AG20443 (cell line): ENCODE data around the gene TBX4.

Source experiments
- DNase-seq: peaks from one replicate; pipeline ENCODE4 v3.0.0; 2012; ENCODE audit warnings: low spot score, mixed read lengths

The TBX4 gene

DNA sequence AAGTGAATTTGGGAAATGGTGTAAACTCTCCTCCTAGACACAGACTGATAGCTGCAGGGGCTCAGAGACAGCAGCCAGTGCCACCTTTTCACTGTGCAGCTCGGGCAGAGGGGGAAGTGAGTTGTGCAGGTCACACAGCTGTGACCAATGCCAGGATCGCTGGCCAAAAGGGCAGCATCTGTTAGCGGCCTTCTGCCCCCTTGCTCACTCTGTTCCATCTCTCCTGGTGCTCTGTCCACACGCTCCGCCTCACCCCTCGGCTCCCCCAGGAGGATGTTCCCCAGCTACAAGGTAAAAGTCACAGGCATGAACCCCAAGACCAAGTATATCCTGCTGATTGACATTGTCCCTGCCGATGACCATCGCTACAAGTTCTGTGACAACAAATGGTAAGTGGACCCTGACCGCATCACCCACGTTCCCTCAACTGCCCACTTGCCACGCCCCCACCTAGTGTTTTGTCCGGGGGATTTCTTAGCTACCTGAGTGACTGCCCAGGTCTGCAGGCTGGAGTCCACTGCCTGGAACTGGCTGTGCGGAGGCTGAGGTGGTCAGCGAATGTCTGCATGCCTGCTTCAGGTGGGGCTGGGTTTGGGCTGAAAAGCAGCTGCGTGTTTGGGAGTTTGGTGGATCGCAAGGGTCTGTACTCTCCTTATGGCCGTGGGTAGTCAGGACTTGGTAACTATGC is 13.5 kb downstream of the TBX4 start:
- no peak for DNase-seq

DNA sequence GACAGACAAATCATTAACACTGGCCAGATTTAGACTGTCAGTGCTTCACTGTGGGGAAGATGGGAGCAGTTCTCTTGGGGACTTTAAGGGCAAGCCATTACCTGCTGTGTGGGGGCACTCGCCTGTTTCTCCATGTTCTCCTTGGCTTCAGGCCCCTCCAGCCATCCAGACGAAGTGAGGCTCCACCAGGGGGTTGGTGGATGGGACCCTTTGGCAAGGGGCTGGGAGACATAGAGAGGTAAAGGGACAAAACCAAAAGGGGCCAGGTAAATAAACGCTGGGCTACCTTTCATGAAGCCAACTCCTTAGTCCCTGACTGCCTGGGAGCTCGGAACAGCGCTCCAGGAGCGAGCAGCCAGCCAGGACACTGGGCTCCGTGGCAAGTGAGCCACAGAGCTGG is 14.0 kb downstream of the TBX4 start:
- no peak for DNase-seq

DNA sequence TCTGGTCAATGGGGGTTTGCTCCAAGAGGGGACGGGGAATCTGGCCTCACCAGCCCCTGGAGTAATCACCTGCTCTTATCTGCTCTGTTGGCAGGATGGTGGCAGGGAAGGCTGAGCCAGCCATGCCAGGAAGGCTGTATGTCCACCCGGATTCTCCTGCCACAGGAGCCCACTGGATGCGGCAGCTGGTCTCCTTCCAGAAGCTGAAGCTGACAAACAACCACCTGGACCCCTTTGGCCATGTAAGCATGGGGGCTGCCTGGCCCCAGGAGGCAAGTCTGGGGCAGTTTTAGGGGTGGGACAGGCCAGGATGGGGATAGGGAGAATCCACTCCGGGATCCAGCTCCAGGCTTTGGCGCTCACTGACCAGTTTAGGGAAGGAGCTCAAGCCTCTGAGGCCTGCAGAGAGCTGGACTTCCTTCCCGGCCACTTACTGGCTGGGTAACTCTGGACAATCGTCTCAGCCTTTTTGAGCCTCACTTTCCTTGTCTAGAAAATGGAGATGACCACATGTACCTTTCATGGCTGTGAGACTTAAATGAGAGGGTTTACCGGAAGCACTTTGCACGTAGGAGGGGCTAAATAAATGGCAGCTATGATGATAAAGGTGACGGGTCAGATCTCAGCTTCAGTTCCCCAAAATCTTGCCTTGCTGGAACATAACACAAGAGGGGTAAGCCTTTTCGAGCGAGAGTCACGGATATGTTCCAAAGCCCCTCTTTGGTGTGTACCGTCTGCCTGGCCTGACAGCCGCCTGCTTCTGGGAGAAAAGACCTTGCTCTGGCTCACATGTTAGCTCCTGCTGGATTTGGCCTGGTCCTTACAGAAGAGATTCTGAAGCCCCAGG is 15.4 kb downstream of the TBX4 start:
- DNase-seq: peak; percentile 64

DNA sequence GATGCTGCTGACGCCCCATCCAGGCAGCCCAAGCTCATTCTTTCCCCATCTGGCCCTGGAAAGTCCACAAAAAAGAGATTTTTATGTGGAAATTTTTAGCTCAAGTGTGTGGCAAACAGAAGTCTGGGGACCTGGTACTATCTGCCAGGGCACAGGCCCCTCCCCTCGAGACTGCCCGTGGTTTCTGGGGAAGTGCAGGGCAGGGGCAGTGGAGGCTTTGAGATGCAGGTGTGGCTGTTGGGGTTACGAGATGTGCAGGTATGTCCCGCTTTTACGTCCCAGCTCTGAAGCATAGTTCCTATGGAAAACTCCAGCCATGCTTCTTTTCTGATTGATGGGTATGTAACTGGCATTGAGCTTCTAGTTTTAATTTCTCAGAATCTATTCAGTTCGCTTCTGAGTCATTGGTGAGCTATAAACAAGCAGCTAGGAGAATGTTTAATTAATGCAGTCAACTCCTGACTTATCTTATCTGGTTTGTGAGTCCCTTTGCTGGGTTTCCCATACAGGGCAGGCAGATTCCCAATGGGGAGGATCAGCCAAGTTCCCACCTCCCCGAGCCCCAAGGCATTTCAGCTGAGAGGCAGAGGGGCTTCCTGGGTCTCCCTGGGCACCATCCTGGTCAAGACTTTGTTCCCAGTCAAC is 16.2 kb downstream of the TBX4 start:
- DNase-seq: no peak

DNA sequence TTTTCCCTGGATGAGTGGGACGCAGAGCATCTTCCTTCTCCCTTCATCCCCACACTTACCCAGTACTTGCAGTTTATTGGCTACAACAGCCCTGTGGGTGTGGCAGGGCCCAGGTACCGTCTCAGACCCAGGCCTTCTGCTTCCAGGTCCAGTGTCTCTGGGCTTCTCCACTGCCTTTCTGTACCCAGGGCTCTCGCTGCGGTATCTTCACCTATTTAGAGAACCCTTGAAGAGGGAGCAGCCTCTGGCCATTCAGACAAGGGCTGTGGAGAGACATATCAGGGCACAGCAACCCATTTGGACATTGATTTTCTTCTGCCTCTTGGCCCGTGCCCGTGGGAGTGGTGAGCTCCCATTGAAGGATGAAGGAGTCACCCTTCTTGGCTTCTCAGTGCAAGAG is 17.3 kb downstream of the TBX4 start:
- no peak for DNase-seq

DNA sequence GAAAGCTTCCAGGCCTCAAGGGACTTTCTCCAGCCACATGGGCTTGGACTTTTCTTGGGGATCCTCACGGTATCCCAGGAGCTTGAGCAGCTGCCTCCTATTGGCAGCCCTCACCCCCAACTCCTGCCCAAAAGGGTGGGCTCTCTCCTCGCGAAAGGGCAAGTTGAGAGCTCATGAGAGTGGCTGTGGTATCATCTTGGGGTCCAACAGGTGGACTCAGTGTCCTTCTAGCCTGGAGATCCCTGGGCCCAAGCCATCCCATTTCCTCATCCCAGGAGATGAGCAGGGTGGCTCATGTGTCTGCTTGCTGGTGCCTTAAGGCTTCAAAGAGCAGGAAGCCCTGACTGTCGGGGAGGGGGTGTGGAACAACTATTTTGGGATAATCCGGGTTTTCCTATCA is 17.7 kb downstream of the TBX4 start:
- DNase-seq: no peak

DNA sequence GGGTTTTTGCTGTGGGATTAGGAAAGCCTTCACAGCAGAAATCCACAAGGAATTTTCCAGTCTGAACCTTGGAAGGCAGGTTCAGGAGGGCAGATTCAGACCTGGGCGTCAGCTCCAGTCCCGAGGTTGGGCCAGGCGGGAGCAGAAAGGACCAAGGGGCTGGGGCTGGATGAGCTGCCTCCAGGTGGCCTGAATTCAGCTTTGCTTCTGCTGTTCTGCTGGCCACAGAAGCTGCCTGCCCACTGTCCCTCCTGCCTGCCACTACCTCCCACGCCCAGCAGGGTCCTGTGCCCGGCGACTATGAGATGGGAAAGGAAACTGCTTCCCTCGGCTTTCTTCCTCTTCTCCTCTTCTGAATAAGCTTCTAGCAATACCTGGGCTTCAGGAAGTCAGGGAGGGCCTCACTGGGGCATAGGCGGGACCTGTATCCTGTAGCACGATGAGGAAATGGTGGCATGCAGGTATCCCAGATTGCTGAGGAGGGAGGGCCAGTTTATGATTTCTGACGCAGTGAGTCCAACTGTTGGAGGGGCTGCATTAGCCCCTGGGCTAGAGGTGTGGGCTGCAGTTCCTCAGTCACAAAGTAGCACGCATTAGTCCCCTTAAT is 18.4 kb downstream of the TBX4 start:
- DNase-seq: no peak

DNA sequence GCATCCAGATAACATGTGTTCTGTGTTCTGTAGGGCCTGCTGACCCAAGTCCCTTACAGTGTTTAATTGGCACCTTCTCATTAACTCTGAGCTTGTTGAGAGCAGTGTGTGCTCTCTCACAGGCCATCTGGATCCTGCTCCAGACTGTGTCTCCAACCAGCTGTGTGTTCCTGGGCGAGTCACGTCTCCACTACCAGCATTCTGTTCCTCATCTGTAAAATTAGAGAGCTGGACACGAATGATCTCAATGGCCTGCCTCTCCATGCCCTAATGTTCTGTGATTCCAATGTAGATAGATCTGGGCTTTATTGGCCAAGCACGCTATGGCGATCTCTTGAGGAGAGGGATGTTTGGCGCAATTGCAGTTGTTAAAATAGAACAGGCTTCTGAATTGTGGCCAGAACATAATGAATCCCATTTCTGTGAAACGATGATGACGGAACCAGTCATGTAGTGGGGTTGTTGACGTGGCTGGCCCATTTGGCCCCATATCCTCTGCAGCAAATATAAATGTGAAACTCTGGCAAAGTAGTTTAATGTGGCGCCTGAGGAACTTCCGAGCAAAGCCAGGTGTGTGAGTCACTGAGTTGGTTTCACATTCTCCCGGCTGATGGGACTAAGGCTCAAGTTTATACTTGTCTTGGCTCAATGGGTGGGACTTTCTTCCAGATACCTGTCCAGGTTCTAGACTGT is 22.2 kb downstream of the TBX4 start:
- DNase-seq: peak; percentile 69

DNA sequence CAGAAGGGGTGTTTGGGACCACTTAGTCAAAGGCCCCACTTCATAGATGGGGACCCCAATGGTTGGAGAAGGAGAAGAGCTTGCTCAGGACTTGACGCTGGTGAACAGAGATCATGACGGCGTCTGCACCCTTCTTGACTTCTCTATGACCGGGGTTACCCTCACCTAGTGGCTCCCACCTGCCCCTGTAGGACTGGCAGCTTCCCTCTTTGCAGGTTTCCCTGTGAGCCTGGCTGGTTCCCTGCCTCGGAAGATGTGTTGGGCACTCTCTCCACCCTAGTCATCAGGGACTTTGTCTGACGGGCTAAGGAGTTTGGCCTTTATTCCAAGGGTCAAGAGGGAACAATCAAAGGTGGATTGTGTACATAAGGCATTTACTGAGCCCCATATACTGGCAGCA is 22.7 kb downstream of the TBX4 start:
- no peak for DNase-seq

DNA sequence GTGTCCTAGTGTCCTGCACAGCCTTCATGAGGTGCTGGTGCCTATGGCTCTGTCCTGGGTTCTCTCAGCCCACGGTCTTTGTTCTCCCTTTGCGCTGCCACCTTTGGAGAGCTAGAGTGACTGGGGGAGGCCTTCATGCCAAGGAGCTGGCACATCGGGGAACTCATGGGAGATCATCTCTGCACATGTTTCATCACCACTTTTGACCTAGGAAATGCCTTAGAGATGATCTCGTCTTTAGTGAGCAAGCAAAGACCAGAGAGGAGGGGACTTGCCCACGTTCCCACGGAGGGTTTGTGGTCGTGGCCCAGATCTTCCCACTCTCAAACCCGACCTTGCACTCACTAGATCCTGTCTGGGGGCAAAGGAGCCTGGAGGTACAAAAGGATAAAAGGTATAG is 23.5 kb downstream of the TBX4 start:
- DNase-seq: peak; percentile 49

DNA sequence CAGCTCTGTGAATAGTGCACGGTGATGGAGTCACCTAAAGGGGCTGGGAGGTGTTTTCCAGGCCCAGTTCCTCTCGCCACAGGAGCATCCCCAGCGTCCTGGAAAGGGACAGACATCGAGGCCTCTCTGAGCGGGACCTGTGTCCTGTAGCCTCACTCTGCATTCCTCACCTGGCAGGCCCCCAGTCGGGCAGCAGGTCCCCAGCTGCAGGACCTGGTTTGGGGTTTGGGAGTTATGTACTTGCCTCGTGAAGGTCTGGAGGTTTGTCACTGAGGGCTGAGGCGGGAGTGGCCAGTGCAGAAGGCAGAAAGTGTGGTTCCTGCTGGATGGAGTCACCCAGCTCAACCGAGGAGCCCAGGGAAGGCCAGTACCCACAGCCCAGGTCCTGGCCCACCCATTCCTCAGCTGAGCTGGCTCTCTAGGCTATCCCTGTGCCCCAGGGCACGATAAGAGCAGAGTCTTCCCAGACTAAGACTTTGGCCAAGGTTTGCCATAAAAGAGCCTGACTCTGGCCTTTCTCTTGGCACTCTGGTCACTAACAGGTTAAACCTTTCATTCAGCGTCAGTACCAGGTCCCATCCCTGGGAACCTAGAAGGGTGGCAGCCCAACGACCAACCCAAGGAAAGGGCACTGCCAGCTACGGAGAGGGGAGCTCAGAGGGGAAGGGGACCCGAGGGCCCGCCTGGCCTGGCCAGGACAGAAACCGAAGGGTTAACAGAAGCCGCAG is 24.4 kb downstream of the TBX4 start:
- no peak for DNase-seq

DNA sequence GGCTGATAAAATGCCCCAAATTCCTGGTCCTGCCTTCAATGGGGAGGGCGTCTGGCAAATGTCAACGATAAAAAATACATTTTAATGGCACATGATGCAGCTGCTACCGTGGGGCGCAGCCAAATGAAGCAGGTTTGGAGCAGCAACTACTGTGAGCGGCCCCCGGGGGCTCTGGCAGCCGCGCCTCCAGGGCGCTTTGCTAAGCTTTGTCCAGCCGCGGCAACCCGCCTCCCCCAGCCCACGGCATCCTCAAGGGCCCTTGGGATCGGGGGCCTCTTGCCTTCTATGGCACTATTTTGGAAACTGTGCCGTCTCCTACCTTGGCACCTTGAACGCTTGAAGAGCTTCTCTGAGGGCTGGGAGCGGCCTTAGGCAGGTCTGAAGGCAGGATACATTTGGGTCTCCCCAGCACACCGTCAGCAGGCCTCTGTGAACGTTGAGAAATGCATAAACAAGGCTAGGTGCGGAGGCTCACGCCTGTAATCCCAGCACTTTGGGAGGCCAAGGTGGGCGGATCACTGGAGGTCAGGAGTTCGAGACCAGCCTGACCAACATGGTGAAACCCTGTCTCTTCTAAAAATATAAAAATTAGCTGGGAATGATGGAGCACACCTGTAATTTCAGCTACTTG is 25.1 kb downstream of the TBX4 start:
- no peak for DNase-seq

DNA sequence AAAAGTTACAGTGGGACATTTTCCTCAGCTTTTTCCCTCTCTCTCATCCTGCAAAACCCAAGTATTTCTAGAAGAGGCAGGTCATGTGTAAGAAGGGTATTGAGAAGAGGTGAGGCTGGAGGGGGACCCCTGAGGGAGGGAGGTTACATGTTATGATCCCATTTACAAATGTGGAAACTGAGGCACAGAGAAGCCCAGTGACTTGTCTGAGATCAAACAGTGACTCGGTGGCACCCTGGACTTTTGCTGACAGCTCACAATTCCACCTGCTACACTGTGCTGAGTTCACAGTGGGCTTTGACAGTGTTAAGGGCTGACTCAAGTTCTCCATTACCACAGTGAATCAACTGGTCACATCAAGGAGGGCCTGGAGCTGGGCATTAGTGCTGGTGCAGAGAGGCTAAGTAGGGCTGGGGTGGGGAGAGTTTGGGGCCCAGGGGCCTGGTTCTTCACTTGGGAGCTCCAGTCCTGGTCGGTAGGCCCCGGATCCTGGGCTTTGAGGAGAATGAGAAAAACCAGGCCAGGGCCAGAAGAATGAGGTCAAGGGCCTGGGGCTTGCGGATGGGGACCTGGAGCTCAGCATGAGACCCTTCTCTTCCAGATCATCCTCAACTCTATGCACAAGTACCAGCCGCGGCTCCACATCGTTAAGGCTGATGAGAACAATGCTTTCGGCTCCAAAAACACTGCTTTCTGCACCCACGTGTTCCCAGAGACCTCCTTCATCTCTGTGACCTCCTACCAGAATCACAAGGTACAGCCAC is 26.0 kb downstream of the TBX4 start:
- no peak for DNase-seq

DNA sequence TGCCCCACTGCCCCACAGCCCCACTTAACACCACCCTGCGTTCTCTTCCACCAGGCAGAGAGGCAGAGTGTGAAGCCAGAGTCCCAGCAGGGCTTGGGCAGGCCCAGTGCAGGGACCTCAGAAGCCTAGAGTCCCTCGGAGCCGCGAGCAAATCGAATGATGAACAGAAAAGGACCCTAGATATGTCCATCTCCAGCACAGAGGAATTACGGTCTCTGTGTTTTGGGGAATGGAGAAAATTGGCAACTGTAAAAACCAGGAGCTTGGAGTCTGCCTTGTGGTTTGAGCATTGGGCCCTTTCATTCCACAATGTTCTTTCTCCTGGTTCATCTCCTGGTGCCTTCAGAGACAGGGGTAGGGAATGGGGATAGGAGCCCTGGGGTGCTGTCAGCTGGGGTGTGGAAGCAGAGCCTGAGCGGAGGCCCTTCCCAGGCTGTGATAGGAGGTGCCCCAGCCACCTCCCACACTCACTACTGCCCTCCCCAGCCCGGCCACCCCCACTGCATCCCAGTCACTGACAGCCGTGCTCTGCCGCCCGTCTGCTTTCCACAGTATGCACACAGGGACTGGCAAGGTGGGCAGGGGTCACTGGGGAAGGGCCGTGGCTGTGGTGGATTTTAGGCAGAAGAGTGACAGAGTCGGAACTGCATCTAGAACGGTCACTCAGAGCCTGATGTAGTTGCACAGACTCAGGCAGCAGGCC is 26.7 kb downstream of the TBX4 start:
- no peak for DNase-seq

DNA sequence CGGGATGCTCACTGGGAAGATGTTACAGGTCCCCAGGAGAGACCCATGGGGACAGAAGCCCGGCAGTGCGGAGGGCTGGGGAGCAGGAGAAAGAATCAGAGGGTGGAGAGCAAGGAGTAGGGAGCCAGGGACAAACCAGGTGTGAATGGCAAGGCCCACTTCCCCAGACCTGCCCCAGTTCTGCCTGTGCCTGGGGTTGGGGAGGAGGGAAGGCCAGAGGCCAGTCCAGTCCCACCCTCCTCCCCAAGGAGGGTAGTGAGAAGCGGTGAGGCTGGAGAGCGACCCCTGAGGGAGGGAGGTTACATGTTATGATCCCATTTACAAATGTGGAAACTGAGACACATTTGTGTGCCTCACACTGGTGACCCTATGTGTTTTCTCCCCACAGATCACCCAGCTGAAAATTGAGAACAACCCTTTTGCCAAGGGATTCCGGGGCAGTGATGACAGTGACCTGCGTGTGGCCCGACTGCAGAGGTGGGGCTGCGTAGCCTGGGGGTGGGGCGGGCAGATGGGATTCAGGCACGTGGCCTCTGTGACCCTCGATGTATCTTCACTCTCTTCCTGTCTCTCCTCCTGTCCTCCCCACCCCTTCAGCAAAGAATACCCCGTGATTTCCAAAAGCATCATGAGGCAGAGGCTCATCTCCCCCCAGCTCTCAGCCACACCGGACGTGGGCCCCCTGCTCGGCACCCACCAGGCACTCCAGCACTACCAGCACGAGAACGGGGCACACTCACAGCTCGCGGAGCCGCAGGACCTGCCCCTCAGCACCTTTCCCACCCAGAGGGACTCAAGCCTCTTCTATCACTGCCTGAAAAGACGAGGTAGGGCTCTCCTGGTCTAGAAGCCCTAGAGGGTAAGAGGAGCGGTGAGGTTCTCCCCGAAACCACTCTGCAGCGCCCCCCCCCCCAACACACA is 27.5 kb downstream of the TBX4 start:
- DNase-seq: no peak

DNA sequence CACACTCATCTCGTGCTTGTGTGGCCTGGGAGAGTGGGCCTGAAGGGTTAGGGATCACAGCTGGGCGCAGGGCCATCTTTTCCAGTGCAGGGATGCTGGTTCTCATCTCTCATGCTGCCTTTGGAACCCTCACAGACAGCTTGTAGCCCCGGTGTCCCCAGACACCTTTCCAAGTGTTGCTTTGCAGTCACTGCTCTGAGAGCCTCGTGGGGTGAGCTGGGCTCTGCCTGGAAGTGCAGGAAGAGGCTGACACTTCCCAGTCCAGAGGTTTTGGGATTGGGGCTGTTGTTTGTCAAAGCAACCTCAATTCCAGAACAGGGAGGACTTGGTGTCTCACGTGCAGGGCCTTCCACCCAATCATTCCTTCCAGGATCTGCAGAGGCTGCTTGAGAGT is 28.2 kb downstream of the TBX4 start:
- no peak for DNase-seq

DNA sequence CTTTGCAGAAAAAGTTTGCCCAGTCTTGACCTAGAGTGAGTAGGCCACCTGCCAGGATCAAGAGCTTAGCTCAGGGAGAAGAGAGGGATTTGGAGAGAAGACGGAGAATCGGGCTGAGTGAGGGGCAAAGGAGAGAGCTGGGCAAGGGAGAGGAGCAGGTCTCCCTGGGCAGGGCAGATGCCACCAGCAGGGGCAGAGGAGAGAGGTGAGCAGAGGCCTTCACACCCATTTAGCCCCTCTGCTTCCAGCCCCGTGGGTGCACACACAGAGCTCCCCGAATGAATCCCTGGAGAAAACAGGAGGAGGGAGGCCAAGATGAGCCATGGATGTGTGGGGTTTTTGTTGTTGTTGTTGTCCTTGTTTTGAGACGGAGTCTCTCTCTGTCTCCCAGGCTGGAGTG is 29.2 kb downstream of the TBX4 start:
- no peak for DNase-seq

DNA sequence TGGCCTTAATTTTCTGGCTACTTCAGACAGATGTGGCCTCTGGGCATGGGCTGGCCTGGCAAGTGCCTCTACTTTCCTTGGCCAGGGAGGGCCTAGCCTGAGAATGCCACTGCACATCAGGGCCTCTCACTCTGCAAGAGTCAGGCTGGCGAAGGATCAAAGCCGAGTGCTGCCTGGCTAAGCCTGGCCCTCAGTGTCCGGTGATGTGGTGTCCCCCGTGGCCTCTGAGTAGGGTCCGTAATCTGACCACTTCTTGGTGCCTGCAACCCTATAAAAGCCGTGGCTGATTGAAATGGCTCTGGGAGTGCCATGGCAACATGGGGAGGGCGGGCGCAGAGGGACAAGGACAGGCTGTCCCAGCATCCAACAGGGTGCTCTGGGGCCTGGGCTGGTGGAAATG is 30.2 kb downstream of the TBX4 start:
- DNase-seq: no peak

DNA sequence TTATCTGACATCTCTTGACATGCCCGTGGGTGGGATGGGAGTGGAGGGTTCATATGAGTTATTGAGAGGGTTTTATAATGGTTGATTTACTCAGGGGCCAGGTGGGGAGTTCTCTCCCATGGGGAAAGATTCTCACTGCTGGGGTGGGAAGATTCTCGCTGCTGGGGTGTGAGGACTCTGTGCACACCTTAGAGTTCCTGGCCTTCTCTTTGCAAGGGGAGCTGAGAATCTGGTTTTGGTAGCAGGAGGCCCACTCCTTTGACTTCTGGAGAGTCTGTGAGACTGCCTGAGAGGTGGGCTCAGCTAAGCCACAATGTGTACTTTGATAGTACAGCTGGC is 31.5 kb downstream of the TBX4 start:
- DNase-seq: no peak
